Measurements from ENCODE around the gene GFPT2.

The GFPT2 gene

GRCh38 chr5:180353048-180353979 lies at the start of gene GFPT2:
Gene GFPT2 (minus strand): TSS chr5:180353336. CDS start chr5:180353217, 119 bp downstream.
- peak; percentile 15 for DNase-seq

GRCh38 chr5:180402716-180403115 lies 49.6 kb upstream of the GFPT2 start:
- DNase-seq = no peak

GRCh38 chr5:180401229-180401907 lies 48.2 kb upstream of the GFPT2 start:
- no peak for DNase-seq

- DNase-seq = no peak
Observed at GRCh38 chr5:180400416-180400815, 47.3 kb upstream of the GFPT2 start.

GRCh38 chr5:180399401-180400215 lies 46.5 kb upstream of the GFPT2 start:
- no peak for DNase-seq

- no peak for DNase-seq
Observed at GRCh38 chr5:180396926-180397325, 43.8 kb upstream of the GFPT2 start.

GRCh38 chr5:180395540-180396274 lies 42.6 kb upstream of the GFPT2 start:
- DNase-seq = no peak

- no peak for DNase-seq
Observed at GRCh38 chr5:180394031-180394636, 41.0 kb upstream of the GFPT2 start.

GRCh38 chr5:180391276-180391675 lies 38.1 kb upstream of the GFPT2 start:
- no peak for DNase-seq

- no peak for DNase-seq
Observed at GRCh38 chr5:180390441-180391190, 37.5 kb upstream of the GFPT2 start.

GRCh38 chr5:180389252-180390101 lies 36.3 kb upstream of the GFPT2 start:
- DNase-seq = no peak

GRCh38 chr5:180387798-180388197 lies 34.7 kb upstream of the GFPT2 start:
- DNase-seq = no peak

GRCh38 chr5:180382926-180383325 lies 29.8 kb upstream of the GFPT2 start:
- DNase-seq = no peak

GRCh38 chr5:180381851-180382480 lies 28.8 kb upstream of the GFPT2 start:
- no peak for DNase-seq

GRCh38 chr5:180381428-180381827 lies 28.3 kb upstream of the GFPT2 start:
- DNase-seq = no peak

GRCh38 chr5:180380856-180381255 lies 27.7 kb upstream of the GFPT2 start:
- no peak for DNase-seq

- DNase-seq = no peak
Observed at GRCh38 chr5:180380441-180380840, 27.3 kb upstream of the GFPT2 start.

- no peak for DNase-seq
Observed at GRCh38 chr5:180379355-180380070, 26.4 kb upstream of the GFPT2 start.

Data from NCI-H524 treated with DMSO at 0.1 percent for 48 hours (cell line).